Spleen (tissue), 11 donors: Measurements from ENCODE around the gene OXGR1. TPM values are rescaled to one million over a fixed set of nuclear protein-coding genes. Genes with fewer than 3 reads are reported as not detected.
"Not testable (repeated sequence)": the region's sequence is repeated elsewhere in the genome, so short reads cannot be mapped to it uniquely, and the experiment has no call there.

Experiments
- DNase-seq: peaks from one replicate; pipeline ENCODE4 v3.0.0-alpha.2; 2020
- H3K27ac ChIP-seq, 8 donors: fragments of 200-600 bp; sonication (generic) in 7 of 8; 1 replicate in 4 of 8; 2 replicates in 4 of 8; pipeline versions ENCODE4 v1.5.0 to v1.8.0; 2016 to 2021; ENCODE audit warnings: inconsistent platforms in 4 of 8, mild to moderate bottlenecking in 4 of 8, moderate library complexity in 1 of 8
- H3K27me3 ChIP-seq, 7 donors: fragments of 200-600 bp; sonication (generic) in 6 of 7; replicated peaks in 1 of 7; 1 replicate in 4 of 7; 2 replicates in 3 of 7; pipeline versions ENCODE4 v1.5.0 to v1.8.0; 2016 to 2021; ENCODE audit warnings: inconsistent platforms in 3 of 7, mild to moderate bottlenecking in 1 of 7
- H3K36me3 ChIP-seq, 6 donors: fragments of 200-600 bp; sonication (generic) in 5 of 6; 1 replicate in 4 of 6; 2 replicates in 2 of 6; pipeline versions ENCODE4 v1.5.0 to v1.8.0; 2016 to 2021; ENCODE audit warnings: inconsistent platforms in 2 of 6
- H3K4me1 ChIP-seq, 6 donors: fragments of 200-600 bp; sonication (generic) in 5 of 6; 1 replicate in 3 of 6; 2 replicates in 3 of 6; pipeline versions ENCODE4 v1.5.0 to v1.8.0; 2016 to 2021; ENCODE audit warnings: inconsistent platforms in 3 of 6
- H3K4me3 ChIP-seq, 8 donors: fragments of 200-600 bp; sonication (generic) in 7 of 8; 1 replicate in 4 of 8; 2 replicates in 4 of 8; pipeline versions ENCODE4 v1.5.0 to v1.8.0; 2016 to 2021; ENCODE audit warnings: inconsistent platforms in 4 of 8, mild to moderate bottlenecking in 4 of 8, moderate library complexity in 2 of 8
- H3K9me3 ChIP-seq, 8 donors: fragments of 200-600 bp; sonication (generic) in 7 of 8; 1 replicate in 4 of 8; 2 replicates in 4 of 8; pipeline versions ENCODE4 v1.5.0 to v1.8.0; 2016 to 2021; ENCODE audit warnings: inconsistent platforms in 4 of 8
- POLR2A ChIP-seq, 3 donors: fragments of 450-650 bp; IDR thresholded peaks; one replicate each; pipeline ENCODE4 v1.5.1; 2017; ENCODE audit warnings: antibody characterized with exemption in 3 of 3, mild to moderate bottlenecking in 1 of 3
- POLR2AphosphoS5 ChIP-seq, 3 donors: sonication (generic); formaldehyde crosslinking; IDR thresholded peaks; one replicate each; pipeline ENCODE4 v1.5.1; 2017; ENCODE audit warnings: antibody characterized with exemption in 3 of 3
- WGBS, 5 donors: extraction: QIAGEN DNeasy Blood & Tissue Kit in 3 of 5; methylation state at CpG; one replicate each; pipeline versions ENCODE4 v1.1.5 to v1.1.7; 2013 to 2018; 5-methylcytosine and 5-hydroxymethylcytosine counted together
- intact Hi-C: fragments of 100-400 bp; cut with DNase I; formaldehyde crosslinking; loops from one replicate; pipeline ENCODE4 v1.15.0; 2023; ENCODE audit warnings: low total_unique reads
- polyA plus RNA-seq, 3 donors: library from polyadenylated mRNA; stranded (reverse); fragments of 200-250 nt; gene quantifications; one replicate each; pipeline ENCODE4 v1.2.1, GENCODE V29; 2013
- total RNA-seq, 7 donors: library from RNA; depleted of rRNA in 3 of 7; stranded (reverse); fragments of >200 nt in 3 of 7; fragmentation: NEBNext Ultra II Directional in 4 of 7; extraction: Animal tissue kit (Norgen Biotek cat#: 25700) in 4 of 7; gene quantifications; one replicate each; pipeline versions ENCODE4 v1.1.0 to v1.2.1, GENCODE V29; 2016 to 2021
- TF ChIP-seq, protein P1 (sequence below), 11 experiments: fragments of 200-600 bp in 7 of 11; fragments of 450-650 bp in 4 of 11; sonication (generic) in 4 of 11; IDR thresholded peaks in 8 of 11; conservative IDR thresholded peaks in 3 of 11; 1 replicate in 7 of 11; 2 replicates in 4 of 11; pipeline versions ENCODE4 v1.4.0 to v1.8.0; 2016 to 2021; ENCODE audit warnings: antibody characterized with exemption in 11 of 11, inconsistent platforms in 4 of 11, mild to moderate bottlenecking in 1 of 11
- donor health status: healthy with polysubstance abuse.
- donor health status: DM: no; HTN: no; CAD: no; lungs with moderate emphysema.
- donor health status: DM: no; HTN: no; CAD: no.
- donor health status: Bipolar disorder and iron deficiency.
- donor health status: healthy.
- donor health status: DM: no; HTN: no; CAD: no.
- donor health status: DM: yes; HTN: yes; CAD: no.

The OXGR1 gene
- total and polyA plus RNA-seq, 10 donors = 0.03 to 0.85 (median 0.32) TPM; not detected in 3

GRCh38 chr13:97028441-97029299 lies 34.4 kb upstream of the OXGR1 start:
- DNase-seq = no peak
- WGBS, 5 donors = 40 to 43% (median 42%) methylated on average over 12 of the region's 12 CpGs
- intact Hi-C loops = loop anchor here (10.0 kb wide), 1 partner anchor 336 kb away; no protein-coding TSS in a partner anchor

DNA sequence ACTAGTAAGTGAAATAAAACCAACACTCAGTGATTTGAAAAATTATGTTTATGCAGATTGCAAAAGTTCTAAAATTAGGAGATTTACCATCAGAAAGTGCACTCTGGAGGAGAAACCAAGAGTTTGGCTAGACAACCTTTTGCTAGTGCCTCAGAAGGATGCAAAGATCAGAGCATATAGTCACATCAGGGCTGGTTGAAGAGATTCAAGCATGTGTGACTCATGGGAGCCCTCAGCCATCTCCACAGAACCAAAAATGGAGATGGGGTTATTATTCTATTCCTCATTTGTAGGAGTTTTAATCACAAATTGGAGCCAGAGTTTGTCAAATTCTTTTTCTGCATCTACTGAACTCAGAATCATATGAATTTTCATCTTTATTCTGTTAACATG lies 32.9 kb upstream of the OXGR1 start:
- no peaks in the 10 kb centered on the region for H3K9me3 ChIP-seq
- H3K36me3 ChIP-seq = no peaks in the 10 kb centered on the region
- peak overlapping the region in 5 of 8 donors; percentile 30 to 60 (median 41) for H3K27ac ChIP-seq
- peaks cover 0 to 15% (median 0%) of the 10 kb centered on the region in 7 donors for H3K27me3 ChIP-seq
- TF ChIP-seq POLR2AphosphoS5 (IDR thresholded peaks at IDR 0.05) = no peak
- TF ChIP-seq, protein P1, sequence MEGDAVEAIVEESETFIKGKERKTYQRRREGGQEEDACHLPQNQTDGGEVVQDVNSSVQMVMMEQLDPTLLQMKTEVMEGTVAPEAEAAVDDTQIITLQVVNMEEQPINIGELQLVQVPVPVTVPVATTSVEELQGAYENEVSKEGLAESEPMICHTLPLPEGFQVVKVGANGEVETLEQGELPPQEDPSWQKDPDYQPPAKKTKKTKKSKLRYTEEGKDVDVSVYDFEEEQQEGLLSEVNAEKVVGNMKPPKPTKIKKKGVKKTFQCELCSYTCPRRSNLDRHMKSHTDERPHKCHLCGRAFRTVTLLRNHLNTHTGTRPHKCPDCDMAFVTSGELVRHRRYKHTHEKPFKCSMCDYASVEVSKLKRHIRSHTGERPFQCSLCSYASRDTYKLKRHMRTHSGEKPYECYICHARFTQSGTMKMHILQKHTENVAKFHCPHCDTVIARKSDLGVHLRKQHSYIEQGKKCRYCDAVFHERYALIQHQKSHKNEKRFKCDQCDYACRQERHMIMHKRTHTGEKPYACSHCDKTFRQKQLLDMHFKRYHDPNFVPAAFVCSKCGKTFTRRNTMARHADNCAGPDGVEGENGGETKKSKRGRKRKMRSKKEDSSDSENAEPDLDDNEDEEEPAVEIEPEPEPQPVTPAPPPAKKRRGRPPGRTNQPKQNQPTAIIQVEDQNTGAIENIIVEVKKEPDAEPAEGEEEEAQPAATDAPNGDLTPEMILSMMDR (IDR thresholded peaks at IDR 0.05 in 8 of 11, conservative IDR thresholded peaks at IDR 0.05 in 3 of 11) = no peak
- no peak for TF ChIP-seq POLR2A (IDR thresholded peaks at IDR 0.05)
- H3K4me3 ChIP-seq = no peak overlapping the region
- DNase-seq = no peak
- intact Hi-C loops = loop anchor here (10.0 kb wide), 1 partner anchor 338 kb away; no protein-coding TSS in a partner anchor
- H3K4me1 ChIP-seq = peaks cover 0 to 16% (median 3%) of the 10 kb centered on the region in 6 donors

More at GRCh38 chr13:97028441-97029299, 34.4 kb upstream of the OXGR1 start:
- no peak overlapping the region for H3K4me3 ChIP-seq
- H3K27me3 ChIP-seq = peaks cover 0 to 10% (median 0%) of the 10 kb centered on the region in 7 donors
- peaks cover 0 to 16% (median 3%) of the 10 kb centered on the region in 6 donors for H3K4me1 ChIP-seq
- no peaks in the 10 kb centered on the region for H3K9me3 ChIP-seq
- H3K36me3 ChIP-seq = no peaks in the 10 kb centered on the region
- H3K27ac ChIP-seq = no peak overlapping the region
- TF ChIP-seq POLR2A (IDR thresholded peaks at IDR 0.05) = no peak
- TF ChIP-seq, protein P1 (IDR thresholded peaks at IDR 0.05 in 8 of 11, conservative IDR thresholded peaks at IDR 0.05 in 3 of 11) = peak; percentile 43 to 82 (median 76)

DNA sequence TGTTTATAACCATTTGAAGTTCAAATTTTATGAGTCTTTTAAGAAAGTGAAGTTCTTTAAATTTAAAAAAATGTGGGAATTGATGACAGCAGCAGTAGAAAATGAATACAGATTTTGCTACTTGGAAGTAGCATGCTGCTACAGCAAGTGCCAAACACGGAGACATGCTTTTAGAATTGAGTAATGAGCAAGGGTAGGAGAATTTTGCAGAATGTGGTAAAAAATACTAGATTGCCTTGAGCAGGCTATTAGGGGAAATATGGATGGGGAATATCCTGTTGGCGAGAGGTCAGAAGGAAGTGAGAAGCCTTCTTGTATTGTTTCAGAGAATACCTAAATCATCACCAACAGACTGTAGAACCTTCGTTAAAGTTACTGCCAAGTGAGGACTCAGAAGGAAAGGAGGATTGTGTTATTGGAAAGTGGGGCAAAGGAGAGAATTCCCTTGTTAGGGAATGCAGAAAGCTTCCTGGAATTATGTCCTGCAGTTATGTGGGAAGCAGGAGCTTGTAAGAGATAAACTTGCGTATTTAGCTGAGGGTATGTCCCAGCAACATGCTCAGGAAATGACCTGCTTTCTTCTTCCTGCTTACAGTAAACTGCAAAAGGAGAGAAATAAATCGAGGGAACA lies 32.4 kb upstream of the OXGR1 start:
- no peaks in the 10 kb centered on the region for H3K9me3 ChIP-seq
- TF ChIP-seq, protein P1 (IDR thresholded peaks at IDR 0.05 in 8 of 11, conservative IDR thresholded peaks at IDR 0.05 in 3 of 11) = no peak
- TF ChIP-seq POLR2AphosphoS5 (IDR thresholded peaks at IDR 0.05) = no peak
- no peak for TF ChIP-seq POLR2A (IDR thresholded peaks at IDR 0.05)
- peaks cover 0 to 16% (median 3%) of the 10 kb centered on the region in 6 donors for H3K4me1 ChIP-seq
- no peak for DNase-seq
- peak overlapping the region in 5 of 8 donors; percentile 30 to 60 (median 41) for H3K27ac ChIP-seq
- intact Hi-C loops = loop anchor here (10.0 kb wide), 1 partner anchor 338 kb away; no protein-coding TSS in a partner anchor
- H3K27me3 ChIP-seq = peaks cover 0 to 20% (median 0%) of the 10 kb centered on the region in 7 donors
- WGBS, 5 donors = 45 to 50% (median 47%) methylated on average over 5 of the region's 5 CpGs
- no peak overlapping the region for H3K4me3 ChIP-seq
- no peaks in the 10 kb centered on the region for H3K36me3 ChIP-seq

DNA sequence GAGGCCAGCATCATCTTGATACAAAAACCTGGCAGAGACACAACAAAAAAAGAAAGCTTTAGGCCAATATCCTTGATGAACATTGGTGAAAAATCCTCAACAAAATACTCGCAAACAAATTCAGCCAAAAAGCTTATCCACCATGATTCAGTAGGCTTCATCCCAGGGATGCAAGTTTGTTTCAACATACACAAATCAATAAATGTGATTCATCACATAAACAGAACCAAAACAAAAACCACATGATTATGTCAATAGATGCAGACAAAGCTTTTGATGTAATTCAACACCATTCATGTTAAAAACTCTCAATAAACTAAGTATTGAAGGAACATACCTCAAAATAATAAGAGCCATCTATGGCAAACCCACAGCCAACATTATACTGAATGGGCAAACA lies 29.5 kb upstream of the OXGR1 start:
- intact Hi-C loops = loop anchor here (10.0 kb wide), 1 partner anchor 341 kb away; no protein-coding TSS in a partner anchor
- not testable (repeated sequence) for H3K27ac ChIP-seq

More for the DNA sequence above, 29.5 kb upstream of the OXGR1 start:
- not testable (repeated sequence) for H3K36me3 ChIP-seq, H3K9me3 ChIP-seq, H3K4me3 ChIP-seq, DNase-seq
- H3K4me1 ChIP-seq = peaks cover 0 to 13% (median 3%) of the 10 kb centered on the region in 6 donors
- WGBS, 5 donors = 86 to 100% (median 97%) methylated on average over 1 of the region's 1 CpG
- H3K27me3 ChIP-seq = peaks cover 0 to 24% (median 0%) of the 10 kb centered on the region in 7 donors
